SU-DHL-6 (cell line): ENCODE results near the gene IGF2.

Source experiments
- EZH2phosphoT487 ChIP-seq: fragments of 200-600 bp; sonication (generic), shearing (Covaris generic); conservative IDR thresholded peaks from 2 replicates; pipeline ENCODE4 v1.6.1; 2018; ENCODE audit warnings: mild to moderate bottlenecking, antibody characterized with exemption, low read length, moderate library complexity, mixed read lengths
- TF ChIP-seq, protein P1 (sequence below): fragments of 200-600 bp; sonication (generic); IDR thresholded peaks from one replicate; pipeline ENCODE4 v1.5.1; 2017; ENCODE audit warnings: antibody characterized with exemption, mild to moderate bottlenecking, low read length, moderate library complexity; ENCODE audit not compliant: insufficient read depth, poor library complexity, severe bottlenecking

GRCh38 chr11:2147391-2147790, 8.2 kb upstream of the IGF2 start:
- TF ChIP-seq, protein P1, sequence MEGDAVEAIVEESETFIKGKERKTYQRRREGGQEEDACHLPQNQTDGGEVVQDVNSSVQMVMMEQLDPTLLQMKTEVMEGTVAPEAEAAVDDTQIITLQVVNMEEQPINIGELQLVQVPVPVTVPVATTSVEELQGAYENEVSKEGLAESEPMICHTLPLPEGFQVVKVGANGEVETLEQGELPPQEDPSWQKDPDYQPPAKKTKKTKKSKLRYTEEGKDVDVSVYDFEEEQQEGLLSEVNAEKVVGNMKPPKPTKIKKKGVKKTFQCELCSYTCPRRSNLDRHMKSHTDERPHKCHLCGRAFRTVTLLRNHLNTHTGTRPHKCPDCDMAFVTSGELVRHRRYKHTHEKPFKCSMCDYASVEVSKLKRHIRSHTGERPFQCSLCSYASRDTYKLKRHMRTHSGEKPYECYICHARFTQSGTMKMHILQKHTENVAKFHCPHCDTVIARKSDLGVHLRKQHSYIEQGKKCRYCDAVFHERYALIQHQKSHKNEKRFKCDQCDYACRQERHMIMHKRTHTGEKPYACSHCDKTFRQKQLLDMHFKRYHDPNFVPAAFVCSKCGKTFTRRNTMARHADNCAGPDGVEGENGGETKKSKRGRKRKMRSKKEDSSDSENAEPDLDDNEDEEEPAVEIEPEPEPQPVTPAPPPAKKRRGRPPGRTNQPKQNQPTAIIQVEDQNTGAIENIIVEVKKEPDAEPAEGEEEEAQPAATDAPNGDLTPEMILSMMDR = no peak
- no peak for TF ChIP-seq EZH2phosphoT487
